Measurements from ENCODE around the gene OPN4.
"Not testable (repeated sequence)": the region's sequence is repeated elsewhere in the genome, so short reads cannot be mapped to it uniquely, and the experiment has no call there.

The OPN4 gene, protein sequence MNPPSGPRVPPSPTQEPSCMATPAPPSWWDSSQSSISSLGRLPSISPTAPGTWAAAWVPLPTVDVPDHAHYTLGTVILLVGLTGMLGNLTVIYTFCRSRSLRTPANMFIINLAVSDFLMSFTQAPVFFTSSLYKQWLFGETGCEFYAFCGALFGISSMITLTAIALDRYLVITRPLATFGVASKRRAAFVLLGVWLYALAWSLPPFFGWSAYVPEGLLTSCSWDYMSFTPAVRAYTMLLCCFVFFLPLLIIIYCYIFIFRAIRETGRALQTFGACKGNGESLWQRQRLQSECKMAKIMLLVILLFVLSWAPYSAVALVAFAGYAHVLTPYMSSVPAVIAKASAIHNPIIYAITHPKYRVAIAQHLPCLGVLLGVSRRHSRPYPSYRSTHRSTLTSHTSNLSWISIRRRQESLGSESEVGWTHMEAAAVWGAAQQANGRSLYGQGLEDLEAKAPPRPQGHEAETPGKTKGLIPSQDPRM

DNA sequence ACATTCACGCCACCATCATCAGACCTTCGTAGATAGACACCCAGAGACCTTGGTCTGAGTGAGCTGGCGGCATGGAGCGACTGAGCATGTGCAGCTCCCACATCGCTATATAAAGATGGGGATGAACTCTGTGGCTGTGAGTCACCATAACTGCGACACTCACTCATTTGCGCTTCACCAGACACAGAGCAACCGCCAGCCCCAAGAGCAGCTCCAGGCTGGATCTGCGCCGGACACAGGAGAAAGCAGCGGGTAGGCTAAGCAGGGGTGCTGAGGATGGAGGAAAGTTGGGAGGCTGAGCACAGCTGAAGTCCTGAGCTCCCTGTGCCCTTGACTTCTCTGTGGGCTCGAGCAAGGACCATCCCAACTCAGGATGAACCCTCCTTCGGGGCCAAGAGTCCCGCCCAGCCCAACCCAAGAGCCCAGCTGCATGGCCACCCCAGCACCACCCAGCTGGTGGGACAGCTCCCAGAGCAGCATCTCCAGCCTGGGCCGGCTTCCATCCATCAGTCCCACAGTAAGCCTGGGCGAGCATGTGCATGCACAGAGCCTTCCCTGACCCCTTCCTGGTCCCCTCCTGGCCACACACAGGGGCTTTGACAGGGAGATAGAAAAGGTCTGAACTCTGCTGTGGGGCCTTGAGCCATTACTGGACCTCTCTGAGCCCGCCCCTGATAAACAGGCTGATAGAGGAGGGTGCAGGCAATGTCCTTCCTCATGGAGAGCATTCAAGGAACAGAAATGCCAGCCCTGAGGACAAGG is at the start of gene OPN4:
Gene OPN4 (plus strand): TSS at position 137 of the 762 bp plus-strand sequence. CDS start 237 bp downstream, at position 374.
- DNase-seq (ENCODE audit: low spot score): no peak

DNA sequence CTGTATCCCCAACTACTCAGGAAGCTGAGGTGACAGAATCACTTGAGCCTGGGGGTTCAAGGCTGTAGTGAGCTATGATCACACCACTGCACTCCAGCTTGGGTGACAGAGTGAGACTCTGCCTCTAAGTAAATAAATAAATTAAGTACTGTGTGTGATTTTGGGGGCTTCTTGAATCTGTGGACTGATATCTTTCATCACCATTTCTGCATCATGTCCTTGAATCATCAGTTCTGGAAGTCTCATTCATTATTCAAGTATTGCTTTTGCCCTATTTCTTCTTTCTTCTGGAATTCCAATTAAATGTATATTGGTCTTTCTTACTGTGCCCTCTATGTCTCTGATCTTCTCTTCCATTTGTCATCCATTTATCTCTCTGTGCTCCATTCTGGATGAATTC is 46.7 kb upstream of the OPN4 start:
- no peak for DNase-seq (ENCODE audit: low spot score)

DNA sequence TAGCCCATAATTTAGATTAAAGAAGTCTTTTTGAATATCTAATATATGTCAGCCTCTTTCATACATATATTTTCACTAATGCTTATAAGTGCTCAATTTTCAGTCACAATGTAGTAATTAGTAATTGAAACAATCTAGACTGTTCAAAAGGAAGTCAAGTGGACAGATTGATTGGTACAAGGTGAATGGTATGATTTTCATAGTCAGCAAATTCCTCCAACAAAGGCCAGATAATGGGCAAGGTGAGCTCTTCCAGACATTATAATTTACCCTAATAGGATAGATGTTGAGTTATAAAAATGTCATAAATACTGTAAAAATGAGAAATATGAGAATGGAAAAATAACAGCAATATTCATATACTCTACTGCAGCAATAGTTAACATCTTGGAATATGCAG is 44.4 kb upstream of the OPN4 start:
- no peak for DNase-seq (ENCODE audit: low spot score)

DNA sequence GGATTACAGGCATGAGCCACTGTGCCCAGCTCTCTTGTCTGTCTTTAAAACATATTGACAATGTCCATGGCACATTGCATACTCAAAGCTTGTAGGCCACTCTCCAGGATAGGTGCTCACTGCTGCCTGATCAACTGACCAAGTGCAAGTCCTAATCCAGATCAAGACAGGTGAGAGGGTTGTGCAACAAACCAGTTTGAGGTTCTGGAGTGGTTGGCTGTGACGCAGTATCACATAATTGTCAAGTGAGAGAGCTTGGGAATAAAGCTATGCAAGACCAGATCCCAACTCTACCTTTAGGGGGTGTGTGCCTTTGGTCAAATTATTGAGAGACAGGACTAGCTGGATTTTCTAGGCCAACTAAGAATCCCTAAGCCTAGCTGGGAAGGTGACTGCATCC is 43.0 kb upstream of the OPN4 start:
- no peak for DNase-seq (ENCODE audit: low spot score)

DNA sequence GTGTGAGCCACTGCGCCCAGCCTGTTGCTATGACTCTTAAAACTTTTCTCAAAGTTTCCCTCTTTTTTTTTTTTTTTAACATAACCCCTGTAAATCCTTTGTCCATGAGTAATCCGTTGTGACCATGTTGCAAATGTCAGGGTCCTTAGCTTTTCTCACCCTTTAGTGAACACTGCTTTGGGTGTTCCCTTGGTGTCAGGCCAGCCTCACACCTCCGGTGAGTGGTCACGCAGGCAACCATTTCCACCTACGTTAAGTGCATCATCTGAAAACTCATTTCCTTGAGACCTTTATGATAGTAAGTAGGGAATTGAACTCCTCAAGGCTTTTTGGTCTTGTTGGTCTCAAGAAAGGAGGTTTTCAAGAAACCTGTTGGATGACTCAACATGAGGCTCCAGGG is 41.3 kb upstream of the OPN4 start:
- DNase-seq (ENCODE audit: low spot score): no peak

DNA sequence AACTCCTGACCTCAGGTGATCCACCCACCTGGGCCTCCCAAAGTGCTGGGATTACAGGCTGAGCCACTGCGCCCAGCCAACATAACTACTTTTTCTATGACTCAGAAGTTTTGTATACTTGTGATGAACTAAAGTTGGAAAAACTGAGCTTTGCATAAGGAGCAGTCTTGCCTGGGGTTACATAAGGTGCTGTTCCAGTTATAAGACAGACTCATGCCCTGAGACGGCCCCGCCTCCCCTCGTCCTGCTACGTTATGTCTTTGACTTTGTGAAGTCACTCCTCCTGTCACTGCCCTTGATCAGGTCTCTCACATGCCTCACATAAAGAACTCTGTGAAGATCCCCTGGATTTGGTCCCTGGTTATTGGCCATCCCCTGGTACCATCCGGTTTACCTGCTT is 40.4 kb upstream of the OPN4 start:
- no peak for DNase-seq (ENCODE audit: low spot score)

DNA sequence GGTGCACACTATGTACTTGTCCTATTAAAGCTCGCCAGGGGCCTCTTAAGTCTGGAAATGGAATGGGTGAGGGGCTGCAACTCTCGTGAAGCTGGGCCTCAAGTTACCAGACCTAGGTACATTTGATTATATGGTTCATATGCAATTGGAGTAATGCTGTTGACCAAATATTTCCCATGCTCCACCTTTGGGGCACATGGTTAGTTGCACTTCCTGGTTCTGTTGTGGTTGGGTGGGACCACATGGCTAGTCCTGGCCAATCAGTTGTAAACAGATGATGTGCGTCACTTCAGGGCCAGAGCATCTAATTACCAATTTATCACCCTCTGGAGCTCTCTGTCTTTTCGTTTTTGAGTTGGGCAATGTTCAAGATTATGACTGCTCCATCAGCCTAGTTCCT is 39.5 kb upstream of the OPN4 start:
- DNase-seq (ENCODE audit: low spot score): no peak

DNA sequence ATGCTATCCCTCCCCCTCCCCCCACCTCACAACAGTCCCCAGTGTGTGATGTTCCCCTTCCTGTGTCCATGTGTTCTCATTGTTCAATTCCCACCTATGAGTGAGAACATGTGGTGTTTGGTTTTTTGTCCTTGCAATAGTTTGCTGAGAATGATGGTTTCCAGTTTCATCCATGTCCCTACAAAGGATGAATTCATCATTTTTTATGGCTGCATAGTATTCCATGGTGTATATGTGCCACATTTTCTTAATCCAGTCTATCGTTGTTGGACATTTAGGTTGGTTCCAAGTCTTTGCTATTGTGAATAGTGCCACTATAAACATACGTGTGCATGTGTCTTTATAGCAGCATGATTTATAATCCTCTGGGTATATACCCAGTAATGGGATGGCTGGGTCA is 37.1 kb upstream of the OPN4 start:
- DNase-seq (ENCODE audit: low spot score): not testable (repeated sequence)

DNA sequence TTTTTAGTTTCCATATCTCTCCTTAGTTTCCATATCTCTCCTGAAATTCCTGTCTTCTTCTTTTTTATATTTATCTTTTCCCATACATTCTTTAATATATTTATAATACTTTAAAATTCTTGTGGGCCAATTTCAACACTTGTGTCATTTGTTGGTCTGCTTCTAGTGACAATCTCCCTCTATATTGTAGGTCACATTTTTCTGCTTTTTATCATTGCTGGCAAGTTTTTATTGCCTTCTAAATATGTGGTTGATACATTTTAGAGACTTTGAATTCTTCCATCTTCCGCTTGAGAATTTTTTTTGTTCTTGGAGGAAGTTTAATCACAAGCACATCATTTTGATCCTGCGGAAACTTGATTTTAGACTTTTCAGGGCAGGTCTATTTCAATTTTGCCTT is 26.0 kb upstream of the OPN4 start:
- DNase-seq (ENCODE audit: low spot score): no peak

DNA sequence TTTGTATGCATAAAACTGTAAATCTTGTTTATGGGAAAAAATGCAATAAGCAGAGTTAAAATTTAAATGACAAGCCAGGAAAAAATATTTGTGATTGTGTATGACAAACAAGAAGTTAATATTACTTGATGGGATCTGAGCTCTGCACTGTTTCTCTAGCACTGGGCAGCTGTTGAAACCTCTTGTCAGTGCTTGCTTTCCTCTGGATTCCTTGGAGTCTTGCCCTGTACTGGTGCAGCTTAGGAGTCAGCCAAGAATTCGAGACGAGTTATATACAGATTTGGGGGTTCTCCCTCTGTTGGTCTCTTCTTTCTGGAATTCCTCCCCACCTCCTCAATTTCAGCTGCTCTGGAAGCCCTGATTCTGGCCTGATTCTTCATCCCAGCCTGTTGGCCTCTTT is 24.3 kb upstream of the OPN4 start:
- no peak for DNase-seq (ENCODE audit: low spot score)

DNA sequence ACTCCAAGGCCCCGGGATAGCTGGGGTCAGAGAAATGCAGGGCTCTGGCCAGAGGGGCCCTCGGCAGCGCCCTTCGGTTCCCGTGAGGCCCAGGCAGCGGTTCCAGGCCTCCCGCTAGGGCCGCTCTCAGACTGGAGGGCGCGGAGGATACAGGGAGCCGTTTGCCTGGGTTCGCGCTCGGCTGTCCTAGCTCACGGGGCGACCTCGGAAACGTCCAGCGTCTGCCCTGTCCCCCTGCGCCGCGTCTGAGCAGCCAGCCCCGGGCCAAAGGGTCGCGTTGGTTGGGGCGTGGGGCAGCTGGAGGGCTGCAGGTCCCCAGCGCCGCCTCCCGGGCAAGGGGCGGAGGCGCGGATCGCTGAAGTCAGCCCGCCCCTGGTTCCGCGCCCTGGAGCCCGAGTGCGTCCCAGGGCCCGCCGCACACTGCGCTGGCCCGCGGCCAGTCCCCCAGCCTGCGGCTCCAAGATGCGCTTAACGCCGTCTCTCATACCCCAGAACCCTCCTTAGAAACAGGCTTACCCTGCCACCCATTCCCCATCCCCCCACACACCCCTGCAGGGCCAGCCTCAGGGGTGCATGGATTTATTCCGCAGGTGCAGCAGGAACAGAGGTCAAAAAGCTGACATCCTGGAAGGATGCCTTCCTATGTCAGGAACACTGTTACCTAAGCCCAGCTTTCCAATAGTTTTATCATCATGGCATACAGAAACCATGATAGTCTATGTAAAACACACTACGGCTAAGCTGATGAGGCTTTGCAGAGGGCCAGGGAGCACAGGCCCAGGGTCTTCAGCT is 22.1 kb upstream of the OPN4 start:
- peak; percentile 49 for DNase-seq (ENCODE audit: low spot score)

DNA sequence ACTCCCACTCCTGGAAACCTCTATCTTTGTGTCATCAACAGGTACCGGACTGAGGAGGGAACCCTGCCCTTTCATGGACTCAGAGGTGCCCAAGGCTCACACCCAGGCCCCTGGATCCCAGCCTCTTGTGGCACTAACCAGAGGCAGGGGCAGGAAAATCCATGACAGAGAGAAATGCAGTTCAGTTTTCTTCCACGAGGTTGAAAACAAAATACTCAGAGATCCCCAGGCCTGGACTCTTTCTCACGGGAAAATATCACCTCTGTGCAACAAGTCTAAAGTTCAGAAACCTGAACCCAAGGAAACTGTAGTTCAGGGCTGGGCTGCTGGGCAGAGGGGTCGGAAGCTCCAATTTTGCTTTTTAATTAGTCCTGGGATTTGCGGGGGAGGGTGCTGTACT is 21.4 kb upstream of the OPN4 start:
- DNase-seq (ENCODE audit: low spot score): no peak

DNA sequence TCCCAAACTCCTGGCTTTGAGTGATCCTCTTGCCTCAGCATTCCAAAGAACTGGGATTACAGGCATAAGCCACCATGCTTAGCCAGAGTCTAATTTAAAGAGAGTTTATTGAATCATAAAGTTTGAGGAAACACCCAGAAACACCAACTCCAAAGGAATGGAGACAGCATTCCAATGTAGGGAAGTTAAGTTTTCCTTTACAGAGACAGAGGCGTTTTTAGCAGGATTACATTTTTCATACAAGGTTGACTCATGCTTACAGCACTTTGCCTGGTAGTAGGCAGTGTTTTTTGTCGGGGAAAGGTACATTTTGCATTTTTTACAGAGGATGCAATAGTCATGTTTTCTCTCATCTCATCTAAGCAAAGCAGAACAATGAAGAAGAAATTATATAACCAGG is 18.9 kb upstream of the OPN4 start:
- peak; percentile 87 for DNase-seq (ENCODE audit: low spot score)

DNA sequence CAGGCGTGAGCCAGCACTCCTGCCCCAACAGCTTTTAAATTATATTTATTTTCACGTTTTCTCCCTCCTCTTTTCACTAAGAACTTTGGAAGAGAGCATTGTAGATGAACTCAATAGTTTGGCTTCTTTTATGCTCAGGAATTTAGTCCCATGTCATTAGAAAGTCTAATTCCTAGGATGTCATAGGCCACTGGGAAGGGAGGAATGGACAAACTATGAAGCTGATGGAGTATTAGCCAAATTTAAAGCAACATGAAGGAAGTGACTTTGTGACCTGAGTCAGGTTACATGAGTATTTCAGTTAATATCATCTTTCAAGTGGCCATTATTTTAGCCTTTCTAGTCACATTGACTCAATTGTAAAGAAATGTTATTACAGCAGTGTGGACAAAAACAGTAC is 18.0 kb upstream of the OPN4 start:
- no peak for DNase-seq (ENCODE audit: low spot score)

DNA sequence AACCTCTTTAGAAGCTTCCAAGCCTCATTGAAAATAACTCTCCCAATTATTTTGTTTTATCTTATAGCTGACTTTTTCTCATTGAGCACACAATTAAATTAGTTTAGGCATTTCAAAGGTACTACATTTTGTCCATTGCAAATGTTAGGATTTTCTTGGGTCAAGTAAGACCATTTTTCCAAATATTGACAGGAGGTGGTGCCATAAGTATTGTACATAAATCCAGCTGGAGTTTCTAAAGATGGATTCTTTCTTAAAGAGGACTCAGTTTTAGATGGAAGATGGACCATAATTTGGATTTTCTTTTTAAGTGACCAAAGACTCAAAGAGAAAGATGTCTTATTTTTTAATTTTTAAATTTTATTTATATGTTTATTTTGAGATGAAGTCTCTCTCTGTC is 12.3 kb upstream of the OPN4 start:
- no peak for DNase-seq (ENCODE audit: low spot score)

DNA sequence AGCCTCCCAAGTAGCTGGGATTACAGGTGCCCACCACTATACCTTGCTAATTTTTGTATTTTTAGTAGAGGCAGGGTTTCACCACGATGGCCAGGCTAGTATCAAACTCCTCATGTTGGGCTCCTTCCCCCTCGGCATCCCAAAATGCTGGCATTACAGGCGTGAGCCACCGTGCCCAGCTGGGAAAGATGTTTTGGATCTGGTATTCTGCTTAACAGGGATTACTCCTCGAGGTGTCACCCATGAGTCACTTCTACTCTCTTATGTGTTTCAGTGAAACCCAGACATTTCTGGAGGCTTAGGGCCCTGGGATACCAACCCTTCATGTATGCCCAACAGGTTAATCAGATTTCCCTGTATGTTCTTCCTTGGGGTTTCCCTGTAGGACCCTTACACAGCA is 11.8 kb upstream of the OPN4 start:
- peak; percentile 58 for DNase-seq (ENCODE audit: low spot score)

DNA sequence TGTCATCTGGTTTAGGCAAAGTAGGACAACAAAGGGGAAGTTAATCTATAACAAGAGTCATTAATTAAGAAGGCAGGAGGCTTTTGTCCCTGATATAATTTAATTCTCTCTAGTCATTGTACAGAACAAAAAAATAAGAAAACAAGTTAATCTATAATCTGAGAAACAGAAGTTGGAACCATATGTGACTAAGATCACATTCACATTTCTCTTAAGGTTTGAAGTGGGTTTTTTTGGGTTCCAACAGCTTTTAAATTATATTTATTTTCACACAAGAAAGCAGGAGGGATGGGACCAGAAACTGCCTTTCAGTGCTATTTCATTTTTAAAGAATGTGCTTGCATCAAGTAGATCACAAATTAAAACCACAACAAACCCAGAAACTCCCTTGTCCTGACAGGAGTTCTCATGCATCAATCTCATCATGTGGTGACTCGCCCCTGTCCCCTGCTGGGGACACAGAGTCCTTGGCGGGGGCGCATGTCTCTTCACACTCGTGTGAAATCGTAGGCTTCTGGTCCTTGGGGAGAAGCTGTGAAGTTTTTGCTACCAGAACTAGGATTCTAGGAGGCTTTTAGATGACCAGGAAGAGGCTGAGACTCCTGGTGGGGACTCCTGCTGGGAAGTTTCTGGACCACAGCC is 10.1 kb upstream of the OPN4 start:
- DNase-seq (ENCODE audit: low spot score): peak; percentile 46

DNA sequence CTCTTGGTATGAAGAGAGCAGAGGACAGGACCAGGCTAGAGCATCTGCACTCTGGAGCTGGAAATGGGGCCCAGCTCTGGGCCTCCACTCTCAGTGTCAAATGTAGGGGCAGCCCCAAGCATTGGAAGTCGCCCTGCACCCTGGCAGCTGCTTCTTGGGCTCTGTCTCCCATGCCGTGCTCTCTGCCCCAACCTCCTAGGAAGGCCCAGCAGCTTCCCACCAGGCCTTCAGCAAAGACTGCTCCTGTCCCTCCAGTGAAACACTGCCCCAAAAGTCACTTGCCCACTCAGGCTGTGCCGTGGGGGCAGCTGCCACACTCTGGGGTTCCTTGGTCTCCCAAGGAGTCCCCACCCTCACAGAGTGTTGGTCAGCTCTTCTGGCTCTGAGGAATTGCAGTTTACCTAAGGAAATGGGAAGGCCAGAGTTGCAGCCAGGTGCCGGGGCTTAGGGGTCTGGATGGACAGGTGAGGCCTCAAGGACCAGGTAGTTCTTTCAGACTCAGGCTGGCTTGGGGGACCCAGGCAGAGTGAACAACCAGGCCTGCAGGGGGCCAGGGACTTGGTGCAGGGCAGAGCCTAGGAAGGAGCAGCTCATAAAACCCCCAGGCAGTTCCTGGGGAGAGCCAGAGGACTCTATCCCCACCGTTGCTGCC is 9.4 kb upstream of the OPN4 start:
- no peak for DNase-seq (ENCODE audit: low spot score)

DNA sequence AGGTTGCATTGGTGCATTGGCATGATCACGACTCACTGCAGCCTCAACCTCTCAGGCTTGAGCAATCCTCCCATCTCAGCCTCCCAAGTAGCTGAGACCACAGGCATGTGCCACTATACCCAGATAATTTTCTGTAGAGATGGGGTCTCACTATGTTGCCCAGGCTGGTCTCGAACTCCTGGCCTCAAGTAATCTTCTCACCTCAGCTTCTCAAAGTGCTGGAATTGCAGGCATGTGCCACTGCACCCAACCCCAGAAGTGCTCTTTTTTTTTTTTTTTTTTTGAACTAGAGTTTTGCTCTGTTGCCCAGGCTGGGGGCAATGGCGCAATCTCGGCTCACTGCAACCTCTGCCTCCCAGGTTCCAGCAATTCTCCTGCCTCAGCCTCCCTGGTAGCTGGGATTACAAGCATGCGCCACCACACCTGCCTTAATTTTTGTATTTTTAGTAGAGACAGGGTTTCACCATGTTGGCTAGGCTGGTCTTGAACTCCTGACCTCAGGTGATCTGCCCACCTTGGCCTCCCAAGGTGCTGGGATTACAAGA is 8.7 kb upstream of the OPN4 start:
- not testable (repeated sequence) for DNase-seq (ENCODE audit: low spot score)

DNA sequence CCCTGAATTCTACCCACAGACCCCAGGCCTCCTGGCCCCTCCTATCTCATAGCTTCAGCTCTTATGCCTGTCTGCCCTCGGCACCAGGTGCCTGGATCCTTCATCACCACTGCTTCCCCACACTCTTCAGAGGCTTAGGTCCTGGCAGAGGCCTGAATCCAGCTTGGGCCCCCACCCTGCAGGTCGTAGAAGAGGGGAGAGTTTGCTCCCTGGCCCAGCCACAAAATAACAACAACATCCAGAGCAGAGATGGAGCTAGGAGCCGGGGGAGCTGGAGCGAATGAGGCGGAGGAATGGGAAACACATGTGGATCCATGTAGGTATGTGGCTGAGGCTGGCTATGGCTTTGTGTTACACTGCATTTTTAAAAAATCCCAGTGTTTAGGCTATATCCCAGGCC is 7.8 kb upstream of the OPN4 start:
- no peak for DNase-seq (ENCODE audit: low spot score)

DNA sequence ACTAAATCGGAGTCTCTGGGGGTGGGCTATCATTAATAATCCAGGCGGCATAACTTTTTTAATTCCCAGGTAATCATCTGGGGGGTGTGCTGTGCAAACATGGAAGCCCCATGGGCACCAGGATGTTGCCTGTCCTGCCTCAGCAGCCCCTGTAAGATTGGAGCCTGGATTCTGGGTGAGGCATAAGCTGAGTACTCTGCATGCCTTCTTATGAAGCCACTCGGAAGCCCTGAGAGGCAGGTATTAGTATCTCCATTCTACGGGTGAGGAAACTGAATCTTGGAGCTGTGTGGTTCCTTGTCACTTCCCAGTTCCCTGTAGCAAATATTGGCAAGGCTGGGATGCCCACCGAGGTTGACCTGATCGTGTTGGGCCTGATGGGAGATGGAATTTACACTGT is 7.4 kb upstream of the OPN4 start:
- no peak for DNase-seq (ENCODE audit: low spot score)

Measured in AG08395 (cell line).